GM12874 (cell line): ENCODE data around the gene DMRTB1.

Source experiments
- CTCF ChIP-seq: IDR thresholded peaks from 2 replicates; pipeline ENCODE4 v1.5.1; 2011; ENCODE audit warnings: low read depth, mild to moderate bottlenecking, control low read depth, low read length, moderate library complexity; ENCODE audit not compliant: insufficient read depth

The DMRTB1 gene

GRCh38 chr1:53459321-53460175 is at the start of gene DMRTB1:
DMRTB1 (plus strand) TSS chr1:53459399; CDS start chr1:53459454, 55 bp downstream.
- no peak for TF ChIP-seq CTCF

GRCh38 chr1:53409695-53410094 is 49.5 kb upstream of the DMRTB1 start:
- no peak for TF ChIP-seq CTCF

- no peak for TF ChIP-seq CTCF
Observed at GRCh38 chr1:53410100-53410541, 49.1 kb upstream of the DMRTB1 start.

GRCh38 chr1:53410701-53411100 is 48.5 kb upstream of the DMRTB1 start:
- no peak for TF ChIP-seq CTCF

DNA sequence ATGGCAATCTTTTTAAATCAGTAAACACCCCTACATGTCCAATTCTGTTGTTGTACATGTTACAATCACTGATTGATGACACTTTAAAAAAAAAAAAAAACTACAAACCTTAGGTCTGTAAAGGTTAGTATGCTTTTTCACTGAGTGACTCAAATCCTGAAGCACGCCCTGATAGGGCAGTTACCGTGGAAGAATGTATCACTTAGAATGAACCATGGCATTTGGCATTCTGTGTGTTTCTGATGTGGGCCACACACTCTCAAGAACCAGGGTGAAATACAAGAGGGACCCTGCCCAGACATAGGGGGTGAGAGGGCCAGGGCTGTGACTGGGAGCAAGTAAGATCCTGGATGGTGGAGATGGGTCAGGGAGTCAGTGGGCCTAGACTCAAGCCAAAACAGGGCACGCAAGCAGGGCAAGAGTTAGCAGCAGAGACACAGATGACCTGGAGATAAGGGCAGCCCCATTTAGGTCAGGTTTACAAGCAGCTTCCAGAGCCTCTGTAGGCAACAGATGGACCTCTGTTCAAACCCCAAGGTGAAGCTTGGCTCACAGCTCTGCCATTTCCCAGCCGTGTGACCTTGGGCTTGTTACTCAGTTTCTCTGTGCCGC is 47.6 kb upstream of the DMRTB1 start:
- TF ChIP-seq CTCF = no peak

DNA sequence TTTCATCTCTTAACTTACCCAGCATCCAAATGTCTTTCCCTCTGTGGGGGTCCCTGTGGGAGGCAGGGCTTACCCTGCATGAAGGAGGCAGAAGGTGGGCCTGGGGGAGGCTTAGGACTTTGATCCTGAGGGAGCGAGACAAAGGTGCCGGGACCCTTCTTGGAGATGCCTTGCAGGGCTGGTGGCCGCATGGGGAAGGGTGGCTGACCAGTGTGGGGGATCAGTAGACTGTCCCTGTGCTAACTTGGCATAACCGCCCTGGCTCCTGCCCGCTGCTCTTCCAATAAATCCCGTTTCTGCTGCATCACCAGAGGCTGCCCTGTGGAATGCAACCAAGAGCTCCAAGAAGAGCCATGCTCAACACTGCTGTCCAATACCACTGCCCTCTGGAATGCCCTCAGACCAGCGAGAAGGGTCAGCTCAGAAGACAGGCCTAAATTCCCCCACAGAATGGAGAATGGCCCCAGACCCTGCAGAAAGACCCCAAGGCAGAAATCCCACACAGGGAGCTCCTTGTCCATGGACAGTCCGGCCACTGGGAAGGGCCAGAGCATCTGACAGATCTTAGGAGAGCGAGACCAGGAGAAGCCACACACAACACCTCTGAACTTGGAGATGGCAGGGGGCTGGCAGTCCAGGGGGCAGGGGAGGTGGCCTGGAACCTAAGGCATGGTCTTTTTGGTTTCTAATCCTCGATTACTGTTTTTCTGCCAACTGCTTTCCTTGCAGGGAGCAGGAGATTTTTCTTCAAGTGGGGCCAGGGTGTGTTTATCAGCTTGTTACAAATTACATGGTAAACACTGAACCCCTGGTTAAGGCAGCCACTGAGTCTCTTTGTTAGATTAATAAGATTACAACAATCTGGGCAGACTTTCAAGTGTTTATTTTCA is 46.7 kb upstream of the DMRTB1 start:
- TF ChIP-seq CTCF = no peak
